Measurements from ENCODE around the gene KIAA1217.
"Not testable (repeated sequence)": the region's sequence is repeated elsewhere in the genome, so short reads cannot be mapped to it uniquely, and the experiment has no call there.

GRCh38 chr10:24482713-24483112, 273.8 kb downstream of the KIAA1217 start:
- TF ChIP-seq CTCF (IDR thresholded peaks at IDR 0.05; ENCODE audit: borderline replicate concordance, extremely low read depth, low read length, poor library complexity, severe bottlenecking); EZH2 (IDR thresholded peaks at IDR 0.05; ENCODE audit: borderline replicate concordance, low read depth, low read length, severe bottlenecking): not testable (repeated sequence)
